ENCODE measurements around the gene ZBTB32. TPM values are rescaled to one million over a fixed set of nuclear protein-coding genes. Genes with fewer than 3 reads are reported as not detected.

Gene ZBTB32
- total and polyA plus RNA-seq, 4 donors: 0.47 TPM; not detected in 3

- peaks cover 14 to 18% (median 17%) of the 10 kb centered on the region in 4 donors for H3K4me1 ChIP-seq (ENCODE audit: control insufficient read depth in 4 of 4, insufficient read depth in 4 of 4, low read length in 3 of 4)
- peaks cover 4 to 8% (median 5%) of the 10 kb centered on the region in 4 donors for H3K36me3 ChIP-seq (ENCODE audit: control insufficient read depth in 4 of 4, insufficient read depth in 3 of 4, low read depth in 1 of 4, low read length in 3 of 4)
- H3K27me3 ChIP-seq (ENCODE audit: control insufficient read depth in 4 of 4, insufficient read depth in 4 of 4, low read length in 3 of 4): no peaks in the 10 kb centered on the region
- no peak overlapping the region for H3K4me3 ChIP-seq (ENCODE audit: low read depth in 1 of 3, low read length in 3 of 3)
- no peak for TF ChIP-seq REST (IDR thresholded peaks at IDR 0.05)
- no peak for TF ChIP-seq NR2F2 (IDR thresholded peaks at IDR 0.05)
- TF ChIP-seq SP1 (IDR thresholded peaks at IDR 0.05): peak; percentile 57
- TF ChIP-seq EGR1 (IDR thresholded peaks at IDR 0.05; ENCODE audit: low read depth in 2 of 2): no peak
- peak; percentile 22 to 25 for TF ChIP-seq RAD21 (IDR thresholded peaks at IDR 0.05)
- TF ChIP-seq FOXA1 (IDR thresholded peaks at IDR 0.05): no peak
- no peak for TF ChIP-seq TAF1 (conservative IDR thresholded peaks at IDR 0.05)
- peak in 1 of 2 donors; percentile 9 for TF ChIP-seq GABPA (IDR thresholded peaks at IDR 0.05 in 1 of 2, conservative IDR thresholded peaks at IDR 0.05 in 1 of 2)
- TF ChIP-seq HNF4G (IDR thresholded peaks at IDR 0.05): no peak
- TF ChIP-seq YY1 (IDR thresholded peaks at IDR 0.05): peak; percentile 76
- peak; percentile 17 for TF ChIP-seq FOXA2 (IDR thresholded peaks at IDR 0.05)
- peak in 1 of 2 donors; percentile 57 for TF ChIP-seq JUND (IDR thresholded peaks at IDR 0.05)
- peak; percentile 97 for TF ChIP-seq RXRA (IDR thresholded peaks at IDR 0.05)
- peak; percentile 55 for TF ChIP-seq ZBTB33 (IDR thresholded peaks at IDR 0.05)
- TF ChIP-seq MAX (IDR thresholded peaks at IDR 0.05): no peak
- no peak for TF ChIP-seq ATF3 (IDR thresholded peaks at IDR 0.05)
- peak; percentile 39 to 66 for TF ChIP-seq HNF4A (conservative IDR thresholded peaks at IDR 0.05)
- no peak for TF ChIP-seq CTCF (IDR thresholded peaks at IDR 0.05; ENCODE audit: low read depth, low read length, missing input control)
- H3K9me3 ChIP-seq (ENCODE audit: control insufficient read depth in 4 of 4, low read length in 3 of 4): no peaks in the 10 kb centered on the region
- WGBS: 53% methylated on average over 4 of the region's 4 CpGs
- no peak for DNase-seq (ENCODE audit: low spot score)
- H3K27ac ChIP-seq (ENCODE audit: low read depth in 1 of 2, low read length in 2 of 2): no peak overlapping the region
- H3K9ac ChIP-seq (ENCODE audit: low read depth in 1 of 2, low read length in 2 of 2): no peak overlapping the region
Measured at GRCh38 chr19:35760711-35761349, 56.5 kb downstream of the ZBTB32 start.
